ENCODE results near the gene OR56B4.

GRCh38 chr11:6077723-6078122 is 29.8 kb upstream of the OR56B4 start:
- no peak for TF ChIP-seq POLR2AphosphoS5 (IDR thresholded peaks at IDR 0.05; ENCODE audit: low read length)
- TF ChIP-seq RAD21 (IDR thresholded peaks at IDR 0.05; ENCODE audit: insufficient read depth, low read depth, low read length): no peak
- no peak for TF ChIP-seq POLR2A (IDR thresholded peaks at IDR 0.05; ENCODE audit: low read depth, low read length)
- no peak for TF ChIP-seq ATF2 (IDR thresholded peaks at IDR 0.05; ENCODE audit: low read length)
- TF ChIP-seq RBBP5 (conservative IDR thresholded peaks at IDR 0.05): no peak
- no peak for TF ChIP-seq CTCF (IDR thresholded peaks at IDR 0.05 in 2 of 3, conservative IDR thresholded peaks at IDR 0.05 in 1 of 3; ENCODE audit: control insufficient read depth in 2 of 3, extremely low read depth in 1 of 3, insufficient read depth in 1 of 3, low read depth in 3 of 3, low read length in 3 of 3)
- TF ChIP-seq CREB1 (IDR thresholded peaks at IDR 0.05; ENCODE audit: low read depth): no peak
- TF ChIP-seq MXI1 (IDR thresholded peaks at IDR 0.05; ENCODE audit: low read depth, low read length): no peak
- TF ChIP-seq CEBPB (IDR thresholded peaks at IDR 0.05; ENCODE audit: borderline replicate concordance in 1 of 2, low read depth in 2 of 2, low read length in 2 of 2): no peak
- no peak for TF ChIP-seq BMI1 (IDR thresholded peaks at IDR 0.05; ENCODE audit: borderline replicate concordance)
- TF ChIP-seq ZBTB33 (IDR thresholded peaks at IDR 0.05): no peak
- TF ChIP-seq YY1 (IDR thresholded peaks at IDR 0.05; ENCODE audit: low read depth, low read length): no peak
- TF ChIP-seq TAF1 (IDR thresholded peaks at IDR 0.05; ENCODE audit: borderline replicate concordance, low read depth, low read length): no peak
